Measurements from ENCODE around the gene C1QTNF9.

GRCh38 chr13:24279327-24280110 is 29.9 kb upstream of the C1QTNF9 start:
- TF ChIP-seq POLR2A (IDR thresholded peaks at IDR 0.05; ENCODE audit: low read length): no peak
- TF ChIP-seq GATA1 (IDR thresholded peaks at IDR 0.05; ENCODE audit: low read depth, low read length): no peak
